ENCODE data around the gene TMEM39A.

TMEM39A gene

GRCh38 chr3:119453822-119454221, 9.6 kb downstream of the TMEM39A start:
- DNase-seq: no peak

GRCh38 chr3:119444590-119444989, 18.8 kb downstream of the TMEM39A start:
- no peak for DNase-seq

- DNase-seq: no peak
These were observed 20.2 kb downstream of the TMEM39A start for GRCh38 chr3:119443179-119443578.

GRCh38 chr3:119437691-119438258, 25.6 kb downstream of the TMEM39A start:
- DNase-seq: peak; percentile 85

- DNase-seq: no peak
These were observed 26.4 kb downstream of the TMEM39A start for GRCh38 chr3:119436977-119437376.

GRCh38 chr3:119434703-119435102, 28.7 kb downstream of the TMEM39A start:
- no peak for DNase-seq

DNA sequence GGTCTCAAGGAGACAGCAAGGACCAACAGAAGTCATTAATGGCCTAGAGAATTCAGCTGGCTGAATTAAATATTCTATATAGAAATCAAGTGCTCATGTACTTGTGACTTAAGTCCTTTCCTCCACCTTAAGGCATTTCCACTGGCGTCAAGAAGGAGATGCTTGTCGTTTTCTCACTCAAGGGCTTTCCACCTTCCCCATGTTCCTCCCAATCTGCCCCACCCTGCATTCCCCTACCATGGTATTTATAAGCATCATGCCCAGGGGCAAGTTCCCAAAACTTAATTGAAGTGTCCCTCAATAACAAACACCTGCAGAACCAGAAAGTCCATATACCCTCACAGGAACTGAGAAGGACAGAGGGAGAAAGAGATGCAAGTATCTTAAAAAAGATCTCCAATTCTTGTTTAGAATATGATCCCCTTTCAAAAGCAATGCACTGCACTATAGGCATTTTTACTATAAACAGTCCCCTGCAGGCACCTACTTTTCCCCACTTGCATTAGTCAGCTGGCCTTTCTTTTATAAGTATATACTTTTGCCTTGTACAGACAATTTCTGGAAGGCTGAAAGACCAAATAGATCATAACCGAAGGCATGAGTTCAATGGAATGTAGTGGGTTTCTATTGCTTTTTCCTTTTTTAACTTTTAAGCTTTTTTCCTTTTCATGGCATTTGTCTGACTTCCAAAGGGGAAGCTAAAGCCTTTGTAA, 29.6 kb downstream of the TMEM39A start:
- DNase-seq: no peak

DNA sequence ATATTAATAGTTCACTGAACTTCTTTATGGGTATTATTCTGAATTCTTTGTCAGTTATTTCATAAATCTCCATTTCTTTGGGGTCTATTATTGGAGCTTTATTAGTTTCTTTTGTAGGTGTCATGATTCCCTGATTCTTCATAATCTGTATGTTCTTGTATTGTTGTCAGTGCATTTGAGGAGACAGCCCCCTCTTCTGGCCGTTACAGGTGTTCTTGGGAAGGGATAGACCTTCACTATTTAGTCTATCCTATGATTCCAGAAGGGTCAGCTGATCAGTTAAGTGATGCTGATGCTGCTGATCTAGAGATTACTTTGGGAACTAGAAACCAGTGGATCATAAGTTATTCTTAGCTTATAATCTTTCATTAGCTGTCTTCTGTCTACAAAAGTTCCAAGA, 34.9 kb downstream of the TMEM39A start:
- peak; percentile 34 for DNase-seq

GRCh38 chr3:119427669-119428068, 35.7 kb downstream of the TMEM39A start:
- no peak for DNase-seq

DNA sequence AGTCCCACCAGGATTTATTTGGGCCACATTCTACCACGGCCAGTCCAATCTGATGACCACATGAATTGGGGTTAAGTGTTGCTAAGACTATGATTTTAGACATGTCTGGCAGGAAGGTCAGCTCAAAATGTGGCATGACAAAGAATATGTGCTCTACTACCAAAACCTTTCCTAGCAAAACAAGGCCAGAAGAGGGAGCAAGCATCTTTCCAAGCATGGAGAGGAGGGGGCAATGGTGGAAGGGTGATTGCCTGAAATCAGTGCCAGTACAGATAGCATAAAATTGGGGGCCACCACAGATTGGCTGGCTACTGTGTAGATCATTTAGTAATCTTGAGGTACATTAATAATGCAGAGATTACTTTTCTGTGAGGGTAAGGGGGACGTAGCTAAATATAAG, 43.2 kb downstream of the TMEM39A start:
- DNase-seq: no peak

GRCh38 chr3:119418641-119419040, 44.8 kb downstream of the TMEM39A start:
- no peak for DNase-seq

GRCh38 chr3:119417771-119418512, 45.5 kb downstream of the TMEM39A start:
- DNase-seq: peak; percentile 85

DNA sequence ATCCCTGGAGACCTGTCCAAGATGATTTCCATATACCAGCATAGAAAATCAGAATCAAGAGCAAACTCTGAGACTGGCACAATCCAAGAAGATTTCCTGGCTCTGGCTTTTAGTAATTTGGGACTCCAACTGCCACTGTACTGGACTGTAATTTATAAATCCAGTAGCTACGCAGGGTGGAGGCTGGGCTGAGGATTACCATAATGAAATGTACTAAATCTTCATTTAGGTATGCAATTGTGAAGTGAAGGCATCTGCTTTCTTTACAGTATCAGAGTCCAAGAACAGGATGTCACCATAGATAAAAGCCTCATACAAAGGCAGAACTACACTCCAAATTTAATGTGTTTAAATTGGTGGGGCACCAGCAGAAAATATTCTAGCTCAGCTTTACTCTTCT, 46.5 kb downstream of the TMEM39A start:
- no peak for DNase-seq

DNA sequence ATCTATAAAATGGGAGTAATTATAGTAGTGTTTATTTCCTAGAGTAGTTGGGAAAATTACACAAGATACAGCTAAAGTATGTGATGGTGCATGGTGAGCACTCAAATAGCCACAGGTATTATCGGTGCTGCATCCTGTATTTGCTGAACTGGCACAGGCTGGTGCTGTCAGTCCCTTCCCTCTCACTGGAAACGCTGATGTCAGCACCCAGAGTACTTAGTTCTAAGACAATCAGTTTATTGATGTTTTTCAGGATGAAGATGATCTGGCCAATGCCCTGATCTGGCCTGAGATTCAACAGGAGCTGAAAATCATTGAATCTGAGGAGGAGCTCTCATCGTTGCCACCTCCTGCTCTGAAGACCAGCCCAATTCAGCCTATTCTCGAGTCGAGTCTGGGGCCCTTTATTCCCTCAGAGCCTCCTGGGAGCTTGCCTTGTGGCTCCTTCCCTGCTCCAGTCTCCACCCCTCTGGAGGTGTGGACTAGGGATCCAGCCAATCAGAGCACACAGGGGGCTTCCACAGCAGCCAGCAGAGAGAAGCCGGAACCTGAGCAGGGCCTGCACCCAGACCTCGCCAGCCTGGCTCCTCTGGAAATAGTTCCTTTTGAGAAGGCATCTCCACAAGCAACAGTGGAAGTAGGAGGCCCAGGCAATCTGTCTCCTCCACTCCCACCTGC, 49.7 kb downstream of the TMEM39A start:
- no peak for DNase-seq

DNA sequence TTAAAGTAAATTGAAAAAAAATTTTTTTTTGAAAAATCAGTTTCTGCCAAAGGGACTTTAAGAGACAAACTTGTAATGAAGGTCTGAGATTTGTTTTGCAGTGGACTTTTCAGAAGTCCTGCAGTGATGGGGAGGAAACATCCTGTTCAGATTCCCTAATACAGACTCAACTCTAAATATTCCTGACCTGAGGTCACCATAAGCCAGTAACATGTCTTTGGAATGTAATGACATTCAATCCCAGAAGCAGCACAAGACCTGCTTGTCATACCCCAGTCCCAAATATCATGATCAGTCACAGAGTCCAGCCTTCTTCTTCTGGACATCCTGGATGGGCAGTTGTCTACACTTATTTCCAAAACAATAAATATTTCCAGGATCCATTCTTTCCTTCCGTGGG, 53.6 kb downstream of the TMEM39A start:
- DNase-seq: no peak

DNA sequence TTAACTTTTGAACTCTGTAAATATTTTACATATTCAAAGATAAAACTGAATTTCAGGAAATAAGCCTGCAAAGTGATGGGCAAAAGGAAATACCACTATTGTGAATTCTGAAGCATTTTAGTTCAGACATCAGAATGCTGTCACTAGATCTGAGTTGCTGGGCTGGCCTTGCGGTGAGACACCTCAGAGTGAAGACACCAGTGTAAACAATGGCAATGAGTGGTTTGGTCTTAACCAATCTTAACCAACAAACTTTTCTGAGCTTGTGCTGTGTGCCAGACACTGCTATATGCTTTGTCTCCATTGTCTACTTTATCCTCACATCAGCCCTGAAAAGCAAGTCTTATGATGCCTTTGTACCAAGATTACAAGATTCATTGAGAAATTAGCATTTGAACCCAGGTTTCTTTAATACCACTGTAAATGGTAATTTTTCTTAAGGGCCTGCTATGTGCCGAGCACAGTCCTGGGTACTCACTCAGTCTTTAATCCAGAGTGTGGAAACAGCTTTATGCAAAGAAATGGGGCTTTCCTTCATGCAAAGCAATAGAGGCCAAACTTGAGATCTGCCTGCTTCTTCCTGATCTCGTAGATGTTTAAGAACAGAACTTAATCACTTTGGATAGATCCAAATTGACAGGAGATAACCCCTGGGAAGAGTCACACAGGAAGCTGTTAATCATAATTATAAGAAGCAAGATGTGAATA, 55.0 kb downstream of the TMEM39A start:
- no peak for DNase-seq

DNA sequence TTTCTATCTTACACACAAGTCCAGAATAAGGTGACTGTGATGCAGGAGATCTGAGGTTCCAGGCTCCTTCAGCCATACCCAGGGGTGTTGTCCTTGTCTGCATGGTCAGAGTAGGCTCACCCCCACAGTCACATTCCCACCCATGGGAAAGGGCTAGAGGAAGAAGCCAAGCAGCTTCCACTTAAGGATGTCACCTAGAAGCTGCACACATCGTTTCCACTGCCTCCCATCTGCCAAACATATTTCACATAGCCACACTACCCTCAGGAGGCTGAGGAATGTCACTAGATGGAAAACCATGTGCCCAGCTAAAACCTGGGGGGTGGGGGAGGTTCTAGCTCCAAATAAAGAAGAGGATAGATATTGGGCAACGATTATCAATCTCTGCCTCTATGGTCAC, 58.1 kb downstream of the TMEM39A start:
- no peak for DNase-seq

DNA sequence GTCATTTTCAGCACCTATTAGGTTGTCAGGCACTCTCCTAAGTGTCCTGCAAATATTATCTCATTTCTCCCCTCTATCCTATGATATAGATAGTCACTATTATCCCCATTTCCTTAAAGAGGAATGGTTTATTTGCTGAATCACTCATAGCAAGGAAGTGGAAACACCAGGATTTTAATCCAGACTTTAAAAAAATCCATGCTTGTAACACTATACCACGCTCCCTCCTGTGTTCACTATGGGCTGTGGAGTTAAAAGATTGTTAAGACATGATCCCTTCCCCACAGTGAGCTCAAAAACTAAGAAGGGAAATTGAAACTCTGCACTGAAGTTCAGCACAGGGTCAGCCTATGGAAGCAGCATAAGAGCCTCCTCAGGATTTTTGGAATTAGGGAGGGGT, 60.2 kb downstream of the TMEM39A start:
- no peak for DNase-seq

- no peak for DNase-seq
These were observed 60.6 kb downstream of the TMEM39A start for GRCh38 chr3:119402791-119403190.

- no peak for DNase-seq
These were observed 61.6 kb downstream of the TMEM39A start for GRCh38 chr3:119401503-119402440.

- DNase-seq: no peak
These were observed 62.3 kb downstream of the TMEM39A start for GRCh38 chr3:119401069-119401468.

GRCh38 chr3:119400466-119400865, 62.9 kb downstream of the TMEM39A start:
- no peak for DNase-seq
